Mucosa of descending colon (tissue), 3 donors: ENCODE results near the gene PFKFB2. TPM values are rescaled to one million over a fixed set of nuclear protein-coding genes. Genes with fewer than 3 reads are reported as not detected.
"Not testable (repeated sequence)": the region's sequence is repeated elsewhere in the genome, so short reads cannot be mapped to it uniquely, and the experiment has no call there.

ENCODE experiments used
- ATAC-seq: fragments of 200-7000 bp; cut with Tn5 transposase; one replicate; pipeline ENCODE4 v1.9.1; 2020; ENCODE audit warnings: mild to moderate bottlenecking, moderate library complexity
- DNase-seq, 3 donors: peaks; one replicate each; pipeline ENCODE4 v3.0.0-alpha.2; 2020
- H3K36me3 ChIP-seq: fragments of 200-600 bp; one replicate; pipeline ENCODE4 v1.8.0; 2021; ENCODE audit warnings: low read depth, mild to moderate bottlenecking
- H3K4me1 ChIP-seq: fragments of 200-600 bp; one replicate; pipeline ENCODE4 v1.8.0; 2021; ENCODE audit warnings: low read depth, mild to moderate bottlenecking
- H3K4me3 ChIP-seq: fragments of 200-600 bp; one replicate; pipeline ENCODE4 v1.8.0; 2021; ENCODE audit warnings: mild to moderate bottlenecking
- H3K9me3 ChIP-seq: fragments of 200-600 bp; one replicate; pipeline ENCODE4 v1.8.0; 2021; ENCODE audit warnings: mild to moderate bottlenecking
- CTCF ChIP-seq: fragments of 200-600 bp; IDR thresholded peaks from one replicate; pipeline ENCODE4 v1.8.0; 2022; ENCODE audit warnings: antibody characterized with exemption, mild to moderate bottlenecking
- intact Hi-C, 2 donors: fragments of 100-400 bp; cut with DNase I in 1 of 2; cut with micrococcal nuclease in 1 of 2; formaldehyde crosslinking; loops; one replicate each; pipeline versions ENCODE4 v1.11.0 to v1.11.1; 2022; cut with DNase I, micrococcal nuclease
- total RNA-seq, 3 donors: library from RNA; stranded (reverse); fragmentation: NEBNext Ultra II Directional in 2 of 3; extraction: Animal tissue kit (Norgen Biotek cat#: 25700) in 2 of 3; gene quantifications; one replicate each; pipeline versions ENCODE4 v1.2.1 to v1.2.4, GENCODE V29; 2021 to 2023
- donor health status: DM: no; HTN: no; CAD: no; lungs with moderate emphysema.
- donor health status: DM: no; HTN: no; CAD: no.
- donor health status: DM: no; HTN: yes; CAD: no.

Gene PFKFB2
- total RNA-seq, 3 donors from 2014 or later: 45.1 to 118 (median 90.2) TPM

GRCh38 chr1:207036865-207037264, 16.2 kb upstream of the PFKFB2 start:
- intact Hi-C loops: no loop called here
- Histone ChIP-seq H3K4me1 (peaks cover 10% of the 10 kb centered on the region), H3K9me3 (no peaks in the 10 kb centered on the region), H3K36me3 (no peaks in the 10 kb centered on the region), H3K4me3 (no peak overlapping the region)
- ATAC-seq (no peak), DNase-seq (no peak)
- no peak for TF ChIP-seq CTCF

- no peaks in the 10 kb centered on the region for H3K9me3 ChIP-seq
- H3K4me1 ChIP-seq: no peaks in the 10 kb centered on the region
- H3K4me3 ChIP-seq: no peak overlapping the region
- TF ChIP-seq CTCF: no peak
- ATAC-seq (no peak), DNase-seq (no peak)
- intact Hi-C loops: no loop called here
- H3K36me3 ChIP-seq: no peaks in the 10 kb centered on the region
These were observed 13.5 kb upstream of the PFKFB2 start for GRCh38 chr1:207039380-207040180.

- no peak for ATAC-seq
- intact Hi-C loops: no loop called here
- Histone ChIP-seq H3K4me1 (no peaks in the 10 kb centered on the region), H3K36me3 (no peaks in the 10 kb centered on the region), H3K9me3 (no peaks in the 10 kb centered on the region), H3K4me3 (no peak overlapping the region)
- no peak for DNase-seq
- TF ChIP-seq CTCF: no peak
These were observed 12.9 kb upstream of the PFKFB2 start for GRCh38 chr1:207040181-207040533.

GRCh38 chr1:207041397-207041796, 11.7 kb upstream of the PFKFB2 start:
- H3K4me1 ChIP-seq, intact Hi-C loops, H3K9me3 ChIP-seq, H3K4me3 ChIP-seq, DNase-seq, H3K36me3 ChIP-seq, ATAC-seq: not testable (repeated sequence)

GRCh38 chr1:207045453-207045852, 7.6 kb upstream of the PFKFB2 start:
- H3K4me1 ChIP-seq: peaks cover 24% of the 10 kb centered on the region
- ATAC-seq: no peak

More at GRCh38 chr1:207045453-207045852, 7.6 kb upstream of the PFKFB2 start:
- no peak for TF ChIP-seq CTCF
- intact Hi-C loops: no loop called here
- DNase-seq: no peak
- no peaks in the 10 kb centered on the region for H3K36me3 ChIP-seq
- H3K4me3 ChIP-seq: no peak overlapping the region
- no peaks in the 10 kb centered on the region for H3K9me3 ChIP-seq
